GM21825 (cell line): ENCODE measurements around the gene KATNIP.
"Not testable (repeated sequence)": the region's sequence is repeated elsewhere in the genome, so short reads cannot be mapped to it uniquely, and the experiment has no call there.

Source experiments
- ATAC-seq: cut with Tn5 transposase; IDR thresholded peaks from one replicate; pipeline ENCODE4 v1.9.1; 2021; ENCODE audit warnings: mild to moderate bottlenecking, moderate library complexity; ENCODE audit not compliant: unreplicated experiment

KATNIP gene

DNA sequence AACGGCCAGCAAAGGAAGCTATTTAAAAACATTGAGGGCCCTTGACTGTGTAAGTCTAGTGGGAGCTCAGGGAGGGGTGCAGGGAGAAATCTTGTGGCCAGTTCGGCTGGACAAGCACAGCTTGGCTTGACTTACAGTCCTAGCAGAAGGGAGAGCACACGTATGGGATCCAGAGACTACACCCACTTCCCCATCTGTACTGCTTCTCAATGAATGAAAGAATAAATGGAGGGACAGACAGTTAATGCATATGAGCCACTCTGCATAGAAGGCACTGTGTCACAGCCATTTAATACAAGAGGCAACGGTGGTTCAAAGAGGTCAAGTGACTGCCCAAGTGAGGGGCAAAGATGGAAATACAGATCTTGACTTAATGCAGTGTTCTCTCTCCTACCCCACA is 15.7 kb upstream of the KATNIP start:
- ATAC-seq = no peak

DNA sequence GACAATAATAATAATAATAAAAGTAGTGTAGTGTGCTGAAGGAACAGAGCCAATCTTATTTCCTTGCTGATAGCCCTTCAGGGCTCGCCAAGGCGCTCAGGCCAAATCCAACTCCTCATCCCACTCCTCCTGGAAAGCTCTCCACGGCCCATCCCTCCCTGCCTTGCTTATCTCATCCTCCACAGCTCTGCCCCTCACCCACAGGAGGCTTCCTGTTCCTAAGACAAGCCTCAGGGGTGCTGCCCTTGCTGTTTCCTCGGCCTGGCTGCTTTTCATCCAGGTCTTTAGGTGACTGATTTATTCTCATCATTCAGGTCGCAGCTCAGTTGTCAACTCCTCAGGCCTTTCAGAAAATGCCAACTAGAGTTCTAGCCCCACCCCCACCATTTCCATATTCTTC is 11.4 kb upstream of the KATNIP start:
- no peak for ATAC-seq

DNA sequence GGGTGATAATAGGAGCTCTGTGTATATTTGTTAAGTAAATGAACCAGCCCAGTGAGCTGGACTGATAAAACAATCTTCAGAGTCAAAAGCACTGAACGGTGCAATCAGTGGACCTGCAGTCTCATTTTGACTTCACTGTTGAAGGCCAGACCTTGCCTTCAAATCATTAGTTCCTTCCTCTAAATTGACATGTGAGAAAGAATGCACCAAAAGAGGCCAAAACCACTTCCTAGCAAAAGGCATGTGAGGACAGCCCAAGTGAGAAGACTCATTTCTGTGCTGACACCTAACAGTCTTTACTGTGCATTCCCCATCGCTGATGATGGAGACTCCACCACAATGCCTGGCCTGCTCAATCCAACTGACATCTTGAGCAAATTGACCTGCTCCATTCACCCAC is 10.8 kb upstream of the KATNIP start:
- no peak for ATAC-seq

DNA sequence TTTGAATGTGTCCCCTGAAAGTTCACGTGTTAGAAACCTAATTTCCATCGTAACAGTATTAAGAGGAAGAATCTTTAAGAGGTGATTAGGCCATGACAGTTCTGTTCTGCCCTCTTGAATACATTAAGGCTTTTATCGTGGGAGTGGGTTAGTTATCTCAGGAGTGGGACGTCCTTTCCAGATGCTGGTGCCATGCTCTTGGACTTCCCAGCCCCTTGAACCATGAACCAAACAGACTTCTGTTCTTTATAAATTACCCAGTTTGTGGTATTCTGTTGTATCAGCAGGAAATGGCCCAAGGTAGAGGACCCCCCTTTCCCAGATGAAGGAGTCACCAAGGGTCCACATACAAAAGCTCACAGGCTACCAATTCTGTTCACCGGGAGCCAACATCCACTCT is 10.3 kb upstream of the KATNIP start:
- no peak for ATAC-seq

DNA sequence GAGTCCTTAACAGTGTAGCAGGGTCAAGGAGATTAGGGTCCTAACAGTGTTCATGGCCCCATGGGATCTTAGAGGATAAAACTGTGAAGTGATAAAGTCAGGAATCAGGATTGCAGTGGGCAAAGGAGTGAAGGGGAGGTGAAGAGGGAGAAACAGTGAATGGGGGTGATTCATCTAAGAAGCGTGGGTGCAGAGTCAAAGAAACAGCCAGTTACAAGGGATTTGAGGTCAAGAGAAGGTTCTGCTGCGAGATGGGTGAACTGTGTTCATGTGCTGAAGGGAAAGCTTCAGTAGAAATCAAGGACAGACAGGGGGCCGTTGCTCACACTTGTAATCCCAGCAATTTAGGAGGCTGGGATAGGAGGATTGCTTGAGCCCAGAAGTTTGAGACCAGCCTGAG is 6.1 kb upstream of the KATNIP start:
- no peak for ATAC-seq

DNA sequence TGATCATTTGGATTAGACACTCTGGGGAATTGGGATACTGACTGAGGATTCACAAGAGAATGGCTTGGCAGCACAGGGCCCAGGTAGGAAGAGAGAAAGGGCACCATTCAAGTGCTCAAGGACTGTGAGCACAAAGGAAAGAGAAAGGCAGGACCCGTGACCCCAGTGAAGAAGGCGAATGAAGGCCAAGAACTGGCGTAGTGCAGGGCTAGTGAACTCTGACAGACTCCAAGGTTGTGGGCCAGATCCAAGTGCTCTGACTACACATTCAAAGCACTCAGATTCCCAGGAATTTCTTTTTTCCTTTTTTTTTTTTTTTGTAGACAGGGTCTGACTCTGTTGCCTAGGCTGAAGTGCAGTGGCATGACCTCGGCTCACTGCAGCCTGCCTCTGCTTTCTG is 5.3 kb upstream of the KATNIP start:
- no peak for ATAC-seq

DNA sequence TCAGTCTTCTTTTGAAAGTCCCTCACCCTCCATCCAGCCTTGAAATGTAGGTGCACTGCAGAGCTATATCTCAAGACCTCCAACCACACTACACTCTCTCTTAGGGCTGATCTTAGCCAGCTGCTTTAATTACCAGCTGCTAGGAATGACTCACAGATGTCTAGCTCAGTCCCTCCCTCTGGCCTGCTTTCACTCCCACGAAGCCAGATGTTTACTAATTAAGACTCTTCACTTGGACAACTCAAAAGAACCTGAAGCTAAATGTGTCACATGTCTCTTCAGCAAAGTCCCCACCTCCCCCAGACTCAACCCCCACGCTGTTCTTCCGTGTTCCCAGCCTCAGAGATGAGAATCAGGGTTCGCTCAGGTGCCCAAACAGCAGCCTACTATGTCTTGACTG is 2.8 kb upstream of the KATNIP start:
- no peak for ATAC-seq

DNA sequence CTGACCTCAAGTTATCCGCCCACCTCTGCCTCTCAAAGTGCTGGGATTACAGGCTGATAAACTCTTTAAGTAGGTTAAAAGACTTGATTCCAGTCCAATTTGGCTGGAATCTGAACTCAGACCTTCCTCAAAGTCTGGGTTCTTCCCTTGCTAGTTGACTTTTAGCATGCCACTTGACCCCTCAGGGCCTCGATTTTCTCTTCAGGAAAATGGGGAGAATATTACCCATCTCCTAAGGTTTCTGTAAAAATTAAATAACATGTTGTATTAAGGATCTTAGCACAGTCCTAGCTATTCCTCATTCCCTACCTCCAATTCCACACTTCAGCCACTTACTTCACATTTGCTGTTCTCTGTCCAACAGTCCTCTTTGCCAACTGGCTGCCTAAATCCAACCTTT is 2.1 kb upstream of the KATNIP start:
- ATAC-seq = no peak

DNA sequence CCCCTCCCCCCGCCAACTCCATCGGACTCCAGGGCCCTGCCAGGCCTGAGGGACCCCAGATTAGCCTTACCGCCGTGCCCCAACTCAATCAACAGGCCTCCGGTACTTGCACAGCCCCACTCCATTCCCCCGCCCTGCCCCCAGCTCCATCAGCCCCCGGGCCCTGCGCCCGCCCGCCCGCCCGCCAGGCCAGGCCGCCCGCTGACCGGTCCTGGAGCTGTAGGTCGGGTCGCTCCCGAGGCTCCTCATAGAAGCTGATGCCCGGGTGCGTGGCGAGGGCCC is 539 bp upstream of the KATNIP start:
- peak; percentile 11 for ATAC-seq

DNA sequence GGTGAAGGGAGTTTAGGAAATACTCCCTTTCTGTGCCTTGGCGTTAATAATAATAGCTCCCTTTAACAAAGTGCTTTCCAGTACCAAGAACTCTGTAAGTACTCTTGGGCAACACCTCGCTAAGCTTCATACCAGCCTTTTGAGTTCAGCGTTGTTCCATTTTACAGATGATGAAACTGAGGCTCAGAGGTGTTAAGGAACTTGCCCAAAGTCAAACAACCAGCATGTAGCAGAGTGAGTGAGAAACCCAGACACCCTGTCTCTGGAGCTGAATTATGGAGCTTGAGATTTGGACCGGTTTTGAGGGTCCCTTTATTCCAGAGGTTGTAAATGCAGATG is 607 bp downstream of the KATNIP start:
- no peak for ATAC-seq

DNA sequence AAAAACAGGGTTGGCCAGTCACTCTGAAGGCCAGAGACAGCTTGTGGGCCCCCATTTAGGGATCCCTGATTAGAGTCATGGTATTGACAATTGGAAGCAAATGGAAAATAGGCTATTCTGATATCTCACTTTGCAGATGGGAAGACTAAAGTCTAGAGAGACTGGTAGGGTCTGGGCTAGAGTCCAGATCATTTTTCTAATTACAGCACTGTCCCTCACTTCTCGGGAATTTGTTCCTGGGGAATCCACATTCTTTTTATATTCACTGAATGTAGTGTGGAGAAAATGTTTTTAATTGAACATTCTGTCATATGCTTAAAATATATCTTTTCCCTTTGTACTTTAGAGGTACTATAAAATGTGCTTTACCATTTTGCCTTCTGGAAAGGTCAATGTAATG is 1.1 kb downstream of the KATNIP start:
- ATAC-seq = no peak

DNA sequence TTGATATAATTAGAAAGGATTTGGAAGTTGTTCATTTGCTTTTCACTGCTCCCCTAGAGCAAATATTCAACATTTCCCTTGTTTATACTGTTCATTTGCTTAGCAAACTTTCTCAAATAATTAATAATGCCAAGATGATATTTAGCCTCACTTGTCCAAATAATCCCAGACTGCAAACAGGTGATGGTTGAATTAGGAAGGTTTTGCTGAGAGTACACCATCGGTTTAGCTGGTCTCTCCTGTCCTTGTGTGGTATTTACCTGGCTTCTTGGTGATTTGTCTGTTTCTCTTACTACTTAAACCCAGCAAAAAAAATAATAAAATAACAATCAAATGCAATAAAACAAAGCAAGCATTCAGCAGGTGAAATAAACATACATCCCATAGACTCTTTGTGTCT is 6.5 kb downstream of the KATNIP start:
- no peak for ATAC-seq

DNA sequence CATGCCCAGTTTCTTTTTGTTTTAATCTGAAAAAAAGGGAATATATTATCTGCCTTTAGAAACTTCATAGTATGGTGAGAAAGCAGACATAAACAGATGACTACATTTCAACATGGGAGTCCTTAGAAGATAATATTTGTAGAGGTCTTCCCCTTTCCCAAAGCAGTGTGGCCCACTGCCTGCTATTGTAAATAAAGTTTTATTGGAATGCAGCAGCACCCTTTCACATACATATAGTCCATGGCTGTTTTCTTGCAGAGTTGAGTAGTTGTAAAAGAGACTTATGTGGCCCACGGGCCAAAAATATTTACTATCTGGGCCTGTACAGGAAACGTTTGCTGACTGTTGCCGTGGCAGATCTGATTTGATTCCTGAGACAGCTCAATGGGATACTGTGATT is 8.5 kb downstream of the KATNIP start:
- no peak for ATAC-seq

DNA sequence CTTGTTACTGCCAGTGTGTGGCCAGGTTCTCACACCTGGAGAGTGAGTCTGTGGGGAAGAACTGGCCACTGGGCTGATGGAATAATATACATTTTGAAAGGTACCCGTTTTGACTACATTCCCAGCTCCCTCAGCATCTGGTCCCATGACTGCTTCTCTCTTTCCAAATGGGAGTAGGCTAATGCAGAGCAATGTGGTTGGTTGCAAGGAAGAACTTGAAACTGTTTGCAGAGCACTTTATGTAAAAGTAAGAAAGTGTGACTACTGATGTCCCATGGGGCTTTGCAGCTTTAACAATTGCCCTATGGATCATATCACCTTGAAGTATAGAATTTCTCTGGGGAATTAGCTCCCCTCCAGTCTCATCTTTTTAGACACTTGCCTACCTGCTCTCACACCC is 9.0 kb downstream of the KATNIP start:
- no peak for ATAC-seq

DNA sequence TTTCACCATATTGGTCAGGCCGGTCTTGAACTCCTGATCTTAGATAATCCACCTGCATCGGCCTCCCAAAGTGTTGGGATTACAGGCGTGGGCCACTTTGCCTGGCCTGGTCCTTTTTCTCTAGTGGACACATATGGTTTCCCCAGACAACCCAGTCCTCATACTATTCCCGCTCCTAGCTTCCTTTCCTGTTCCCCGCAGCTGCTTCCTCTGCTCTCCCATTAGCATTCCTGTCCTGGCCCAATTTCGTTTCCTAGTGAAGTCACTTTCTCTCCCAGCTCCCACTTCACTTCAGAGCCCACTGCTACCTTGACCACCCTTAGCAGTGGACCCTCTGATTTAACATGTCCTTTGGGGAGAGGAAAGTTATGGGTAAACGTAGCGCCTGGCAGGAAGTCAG is 11.3 kb downstream of the KATNIP start:
- ATAC-seq = no peak

DNA sequence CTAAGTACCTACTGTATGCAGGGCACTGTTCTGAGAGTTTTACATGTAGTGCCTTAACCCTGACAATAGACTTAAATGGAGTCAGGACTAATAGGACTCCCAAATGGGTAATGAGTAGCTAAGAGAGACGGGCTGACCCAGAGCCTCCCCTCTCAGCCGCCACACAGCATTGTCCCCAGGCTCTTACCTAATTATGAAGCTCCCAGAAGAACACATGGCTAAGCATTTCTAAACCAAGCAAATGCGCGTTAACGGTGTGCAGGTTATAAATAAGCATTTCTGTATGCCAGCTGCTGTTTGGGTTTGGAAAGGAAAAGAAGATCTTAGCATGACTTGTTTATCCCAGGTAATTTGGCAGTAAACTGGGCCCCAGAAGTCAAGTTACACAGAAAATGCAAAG is 14.3 kb downstream of the KATNIP start:
- no peak for ATAC-seq

DNA sequence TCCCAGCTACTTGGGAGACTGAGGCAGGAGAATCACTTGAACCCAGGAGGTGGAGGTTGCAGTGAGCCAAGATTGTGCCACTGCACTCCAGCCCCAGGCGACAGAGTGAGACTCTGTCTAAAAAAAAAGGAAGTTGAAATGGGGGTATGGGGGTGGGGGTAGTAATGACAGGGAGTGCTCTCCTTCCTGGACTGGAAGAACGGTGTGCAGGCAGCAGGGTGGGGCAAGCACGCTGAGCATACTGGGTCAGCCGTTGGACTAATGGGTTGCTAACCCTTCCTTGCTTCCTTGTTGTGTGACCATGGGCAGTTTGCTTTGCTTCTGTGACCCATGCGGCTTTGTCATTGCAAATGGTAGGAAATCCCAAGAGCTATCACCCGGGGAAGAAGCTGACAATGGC is 16.5 kb downstream of the KATNIP start:
- no peak for ATAC-seq

DNA sequence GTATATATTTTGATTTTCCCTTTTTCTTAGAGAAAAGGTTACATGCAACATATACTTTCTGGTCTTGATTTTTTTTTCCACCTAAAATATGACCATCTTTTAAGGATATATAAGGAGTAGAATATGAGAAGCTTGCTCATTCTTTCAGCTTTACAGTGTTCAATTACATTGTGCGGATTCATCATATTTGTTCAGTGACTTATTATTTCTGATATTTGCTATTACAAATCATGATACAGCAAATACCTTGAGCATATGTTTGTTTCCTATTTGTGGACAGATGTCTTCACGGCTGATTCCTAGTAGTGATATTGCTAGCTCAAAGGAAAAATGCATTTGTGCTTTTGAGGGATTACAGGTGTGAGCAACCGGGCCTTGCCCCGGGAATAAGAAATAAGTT is 18.1 kb downstream of the KATNIP start:
- no peak for ATAC-seq

DNA sequence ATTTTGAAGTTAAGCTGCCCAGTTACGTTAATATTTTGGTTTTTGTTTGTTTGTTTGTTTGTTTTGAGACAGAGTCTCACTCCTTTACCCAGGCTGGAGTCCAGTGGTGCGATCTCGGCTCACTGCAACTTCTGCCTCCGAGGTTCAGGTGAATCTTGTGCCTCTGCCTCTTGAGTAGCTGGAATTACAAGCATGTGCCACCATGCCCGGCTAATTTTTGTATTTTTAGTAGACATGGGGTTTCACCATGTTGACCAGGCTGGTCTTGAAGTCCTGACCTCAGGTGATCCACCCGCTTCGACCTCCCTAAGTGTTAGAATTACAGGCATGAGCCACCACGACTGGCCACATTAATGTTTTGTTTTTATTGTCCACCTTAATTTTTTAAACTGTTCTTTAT is 21.0 kb downstream of the KATNIP start:
- ATAC-seq = not testable (repeated sequence)

DNA sequence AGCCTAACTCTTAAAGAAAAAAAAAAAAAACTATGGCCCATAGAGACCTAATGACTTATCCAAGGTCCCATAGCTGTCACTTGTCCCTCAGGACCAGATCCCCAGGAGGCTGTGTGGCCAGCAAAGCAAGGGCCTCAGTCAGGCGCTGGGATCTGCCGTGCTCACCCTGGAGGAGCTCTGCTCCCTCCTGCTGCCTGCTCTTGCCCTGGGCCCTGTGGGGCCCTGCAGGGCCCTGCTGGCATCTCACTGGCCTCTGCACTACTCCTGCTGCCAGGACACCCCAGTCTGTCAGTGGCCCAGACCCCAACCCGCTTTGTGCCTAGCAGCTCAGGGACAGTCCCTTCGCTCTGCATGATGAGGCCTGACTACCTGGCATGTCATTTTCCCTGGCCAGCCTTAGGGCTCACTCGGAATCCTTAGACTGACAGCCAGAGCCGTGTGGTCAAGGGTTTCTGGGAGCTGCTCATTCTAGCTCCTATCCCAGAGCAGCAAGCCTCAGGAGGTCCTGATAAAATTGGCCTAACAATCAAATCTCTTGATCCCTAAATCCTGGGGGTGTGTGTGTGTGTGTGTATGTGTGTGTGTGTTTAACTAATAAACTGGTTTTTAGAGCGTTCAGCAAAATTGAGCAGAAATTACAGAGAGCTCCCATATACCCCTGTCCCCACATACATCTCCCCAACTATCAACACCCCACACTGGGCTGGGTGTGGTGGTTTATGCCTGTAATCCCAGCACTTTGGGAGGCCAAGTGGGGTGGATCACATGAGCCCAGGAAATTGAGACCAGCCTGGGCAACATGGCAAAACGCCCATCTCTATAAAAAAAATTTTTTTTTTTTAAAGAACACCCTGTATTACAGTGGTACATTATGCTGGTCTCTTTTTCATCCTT is 21.7 kb downstream of the KATNIP start:
- no peak for ATAC-seq

DNA sequence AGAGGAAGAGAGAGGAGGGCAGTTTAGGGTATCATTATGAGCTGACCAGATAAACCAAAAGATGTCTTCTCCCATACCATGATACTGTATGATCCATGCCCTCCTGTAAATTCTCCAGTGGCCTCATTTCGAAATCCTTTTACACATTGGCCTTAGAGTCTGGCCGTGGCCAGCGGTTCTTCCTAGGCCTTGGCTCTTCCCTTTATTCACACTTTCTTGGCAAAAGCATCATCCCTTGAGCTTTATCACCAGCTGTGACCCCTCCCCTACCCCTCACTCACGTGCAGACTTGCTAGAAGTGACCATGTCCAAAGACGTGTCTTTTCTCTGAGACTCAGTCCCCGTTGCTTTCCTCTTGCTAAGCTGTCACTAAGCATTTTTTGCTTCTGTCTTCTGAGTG is 22.8 kb downstream of the KATNIP start:
- ATAC-seq = no peak

DNA sequence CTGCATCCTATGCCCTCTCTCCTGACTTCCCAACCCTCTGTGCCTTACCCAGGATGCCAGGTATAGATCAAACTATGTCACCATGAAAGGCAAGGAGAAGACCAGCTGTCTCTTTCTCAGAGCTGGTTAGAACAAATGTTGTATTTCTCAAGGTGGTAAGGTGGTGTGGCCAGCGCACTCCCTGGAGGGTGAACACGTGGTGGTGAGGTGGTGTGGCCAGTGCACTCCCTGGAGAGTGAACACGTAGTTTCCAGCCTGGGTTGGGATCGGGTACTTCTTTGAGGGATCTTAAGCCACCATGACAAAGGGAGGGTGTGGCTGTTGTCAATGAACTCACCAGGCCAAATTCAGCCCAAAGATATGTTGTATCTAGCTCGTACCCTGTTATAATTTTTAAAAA is 26.8 kb downstream of the KATNIP start:
- ATAC-seq = no peak
